HG02763 (cell line): ENCODE data around the gene HADH.
"Not testable (repeated sequence)": the region's sequence is repeated elsewhere in the genome, so short reads cannot be mapped to it uniquely, and the experiment has no call there.

Experiments used
- ATAC-seq: cut with Tn5 transposase; IDR thresholded peaks from one replicate; pipeline ENCODE4 v1.9.1; 2021; ENCODE audit warnings: mild to moderate bottlenecking, moderate library complexity; ENCODE audit not compliant: unreplicated experiment

Gene HADH

GRCh38 chr4:108029731-108030130 lies 40.0 kb downstream of the HADH start:
- no peak for ATAC-seq

- ATAC-seq: peak; percentile 94
Observed at GRCh38 chr4:108030332-108030731, 40.6 kb downstream of the HADH start.

GRCh38 chr4:108031427-108032083 lies 41.9 kb downstream of the HADH start:
- no peak for ATAC-seq

GRCh38 chr4:108033348-108033747 lies 43.7 kb downstream of the HADH start:
- no peak for ATAC-seq

- ATAC-seq: no peak
Observed at GRCh38 chr4:108034565-108034964, 44.9 kb downstream of the HADH start.

- no peak for ATAC-seq
Observed at GRCh38 chr4:108035691-108036090, 46.0 kb downstream of the HADH start.

- ATAC-seq: peak; percentile 95
Observed at GRCh38 chr4:108036213-108036612, 46.5 kb downstream of the HADH start.

DNA sequence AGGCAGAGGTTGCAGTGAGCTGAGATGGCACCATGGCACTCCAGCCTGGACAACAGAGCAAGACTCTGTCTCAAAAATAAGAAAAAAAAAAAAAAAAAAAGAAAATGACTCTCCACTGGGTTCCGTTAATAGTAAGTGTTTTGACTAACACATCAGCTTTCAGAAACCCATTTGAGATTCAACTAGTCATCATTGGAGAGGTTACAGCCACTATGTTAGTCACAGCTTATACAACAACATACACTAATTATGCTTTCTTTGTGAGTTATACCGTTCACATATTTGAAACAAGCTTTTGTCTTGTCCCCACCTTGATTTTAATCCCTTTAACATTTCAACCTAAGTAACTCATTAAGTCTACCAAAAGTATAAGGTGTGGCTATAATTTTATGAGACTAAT lies 48.2 kb downstream of the HADH start:
- ATAC-seq: no peak

GRCh38 chr4:108042927-108043326 lies 53.2 kb downstream of the HADH start:
- no peak for ATAC-seq

DNA sequence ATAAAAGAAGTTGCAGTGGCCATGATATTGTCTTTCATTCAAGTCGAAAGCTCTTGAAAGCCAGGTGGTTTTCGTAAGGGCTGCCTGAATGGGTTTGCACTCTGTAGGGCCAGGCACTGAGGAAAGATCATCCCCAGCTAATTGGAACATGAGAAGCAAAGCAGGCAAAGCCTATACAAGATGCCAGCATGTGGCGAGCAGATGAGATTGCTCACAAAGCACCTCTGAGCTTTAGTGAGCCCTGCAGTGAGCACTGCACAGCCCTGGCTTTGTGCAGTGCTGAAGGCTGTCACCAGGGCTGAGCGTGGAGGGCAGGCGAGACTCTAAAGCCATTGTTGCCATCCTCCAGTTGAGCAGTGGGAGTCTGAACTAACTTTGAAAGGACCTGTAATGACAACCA lies 53.8 kb downstream of the HADH start:
- ATAC-seq: no peak

DNA sequence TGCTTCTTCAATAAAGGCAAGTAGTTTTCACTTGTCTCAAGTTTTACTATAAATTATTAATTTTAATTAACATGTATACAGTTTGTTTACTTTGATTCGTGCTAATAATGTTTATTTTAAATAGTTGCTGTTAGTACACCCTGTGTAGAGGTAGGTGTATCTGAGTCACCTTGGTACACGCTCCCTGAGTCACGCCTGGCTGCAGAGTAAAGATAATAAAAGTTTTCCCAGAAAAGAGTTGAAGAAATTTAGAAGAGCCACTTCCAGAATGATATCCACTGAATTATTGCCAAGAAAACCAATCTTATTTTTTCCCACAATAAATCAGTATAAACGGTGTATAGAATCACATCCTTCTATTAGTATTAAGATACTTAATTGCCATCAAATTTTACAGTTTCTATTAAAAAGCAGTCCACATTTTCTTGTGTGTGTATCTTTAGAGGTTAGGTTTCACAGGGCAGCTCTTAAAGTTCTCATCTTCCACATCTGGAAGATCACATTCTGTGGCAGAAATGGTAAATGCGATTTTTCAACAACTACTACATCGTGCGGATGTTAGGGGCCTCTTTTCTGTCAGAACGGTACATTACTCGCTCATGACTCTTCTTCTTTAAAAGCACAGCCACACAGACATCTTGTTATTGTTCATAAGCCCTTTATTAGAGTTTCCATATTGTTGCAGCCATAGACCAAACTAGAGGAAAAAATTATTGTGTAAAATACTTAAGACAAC lies 55.4 kb downstream of the HADH start:
- ATAC-seq: no peak

GRCh38 chr4:108045687-108046024 lies 56.0 kb downstream of the HADH start:
- no peak for ATAC-seq

GRCh38 chr4:108047199-108047598 lies 57.5 kb downstream of the HADH start:
- ATAC-seq: no peak

DNA sequence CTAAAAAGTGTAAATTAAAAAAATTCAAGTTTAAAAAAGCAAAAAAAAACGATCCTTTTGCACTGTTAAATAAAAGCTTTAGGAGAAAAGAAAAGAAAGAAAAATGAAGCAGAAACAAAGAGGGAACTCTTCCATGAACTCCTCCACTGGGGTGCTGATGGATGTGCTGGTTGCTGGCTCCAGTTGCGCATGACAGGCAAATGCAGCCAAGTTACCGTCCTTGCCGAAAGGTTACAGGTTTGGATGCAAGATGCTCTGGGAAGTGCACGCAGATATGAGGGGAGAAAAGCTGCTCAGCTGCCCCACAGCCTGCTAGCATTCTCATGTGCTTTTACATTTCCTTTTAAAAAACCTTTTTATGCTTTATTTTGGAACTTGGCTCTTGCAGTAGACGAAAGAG lies 58.5 kb downstream of the HADH start:
- no peak for ATAC-seq

- no peak for ATAC-seq
Observed at GRCh38 chr4:108048997-108049396, 59.3 kb downstream of the HADH start.

DNA sequence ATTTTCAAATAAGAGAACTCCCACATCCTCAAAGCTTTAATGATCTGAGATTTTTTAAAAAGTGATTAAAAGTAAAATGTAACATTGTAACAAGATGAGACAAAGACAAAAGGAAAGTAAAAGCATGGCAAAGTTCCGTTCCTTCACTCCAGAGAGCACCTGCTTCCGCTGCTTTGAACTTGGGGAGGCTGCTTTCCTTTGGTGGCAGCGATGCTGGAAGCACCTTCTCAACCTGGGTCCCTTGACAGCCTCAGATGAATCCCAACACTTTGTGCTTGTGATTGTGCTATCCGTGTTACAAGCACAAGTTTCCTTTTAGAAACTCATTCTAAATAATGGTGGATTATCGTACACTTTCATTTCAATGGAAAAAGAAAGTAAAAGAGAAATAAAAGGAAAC lies 59.7 kb downstream of the HADH start:
- ATAC-seq: no peak

GRCh38 chr4:108050166-108051111 lies 60.8 kb downstream of the HADH start:
- not testable (repeated sequence) for ATAC-seq

- ATAC-seq: no peak
Observed at GRCh38 chr4:108051343-108051742, 61.7 kb downstream of the HADH start.

DNA sequence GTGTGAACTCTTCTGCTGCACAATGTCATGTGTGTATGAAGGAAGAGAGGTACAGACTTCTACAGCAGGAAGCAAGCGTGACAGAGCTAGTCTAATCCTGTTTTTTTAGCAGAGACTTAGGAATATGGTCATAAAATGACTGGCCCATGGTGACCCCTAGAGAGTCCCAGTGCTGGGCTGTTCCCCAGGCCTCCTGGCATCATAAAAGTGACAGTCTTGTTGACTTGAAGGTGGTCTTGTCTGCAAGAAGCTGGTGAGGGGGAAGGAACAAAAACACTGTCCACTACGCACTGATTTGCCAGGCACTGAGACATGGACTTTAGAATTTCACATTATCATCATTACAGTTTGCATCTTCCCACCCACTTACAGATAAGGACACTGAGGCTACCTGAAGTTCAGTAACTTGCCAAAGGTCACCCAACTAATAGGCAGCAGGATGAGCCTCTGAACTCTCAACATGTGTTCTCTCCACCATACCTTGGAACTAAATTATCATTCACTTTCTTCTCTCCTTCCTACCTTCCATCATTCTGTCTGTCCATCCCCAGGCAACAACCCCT lies 63.0 kb downstream of the HADH start:
- no peak for ATAC-seq

GRCh38 chr4:108053251-108053711 lies 63.6 kb downstream of the HADH start:
- ATAC-seq: peak; percentile 89

DNA sequence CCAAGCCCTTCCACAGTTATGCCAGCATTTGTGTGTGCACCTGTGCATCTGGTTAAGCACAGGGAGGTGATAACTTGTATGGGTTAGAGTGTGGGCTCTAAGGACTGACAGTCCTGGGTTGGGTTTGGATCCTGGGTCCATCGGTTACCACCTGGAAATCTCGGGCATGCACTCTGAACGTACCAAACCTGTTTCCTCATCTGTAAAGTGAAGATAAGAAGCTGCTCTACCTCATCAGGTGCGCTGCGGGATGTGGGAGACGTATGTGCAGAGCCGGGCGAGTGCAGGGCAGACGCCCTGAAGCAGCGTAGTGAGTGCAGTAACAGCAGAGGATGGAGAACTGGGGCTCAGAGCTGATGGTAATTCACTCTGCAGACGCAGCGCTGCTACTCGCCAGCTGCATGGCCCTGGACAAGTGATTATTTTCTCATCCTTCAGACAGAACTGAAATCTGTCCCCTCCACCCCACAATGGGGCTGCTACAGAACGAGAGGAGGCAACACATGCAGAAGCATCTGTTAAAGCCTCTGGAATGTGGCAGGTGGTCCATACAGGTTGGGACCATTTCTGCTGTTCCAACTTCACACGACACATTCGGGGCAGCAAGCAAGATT lies 64.4 kb downstream of the HADH start:
- no peak for ATAC-seq
